Measurements from ENCODE around the gene KDM6B.

- TF ChIP-seq PAX5 (IDR thresholded peaks at IDR 0.05; ENCODE audit: insufficient read depth, low read length, severe bottlenecking) (no peak), POLR2A (IDR thresholded peaks at IDR 0.05; ENCODE audit: low read depth, low read length) (no peak), POLR2AphosphoS5 (IDR thresholded peaks at IDR 0.05; ENCODE audit: low read depth, low read length) (no peak), TAF1 (IDR thresholded peaks at IDR 0.05; ENCODE audit: low read depth, low read length) (no peak)
These were observed at the start of gene KDM6B for GRCh38 chr17:7833795-7834541.
